Measurements from ENCODE around the gene SCGB1C2.
"Not testable (repeated sequence)": the region's sequence is repeated elsewhere in the genome, so short reads cannot be mapped to it uniquely, and the experiment has no call there.

SCGB1C2 gene

DNA sequence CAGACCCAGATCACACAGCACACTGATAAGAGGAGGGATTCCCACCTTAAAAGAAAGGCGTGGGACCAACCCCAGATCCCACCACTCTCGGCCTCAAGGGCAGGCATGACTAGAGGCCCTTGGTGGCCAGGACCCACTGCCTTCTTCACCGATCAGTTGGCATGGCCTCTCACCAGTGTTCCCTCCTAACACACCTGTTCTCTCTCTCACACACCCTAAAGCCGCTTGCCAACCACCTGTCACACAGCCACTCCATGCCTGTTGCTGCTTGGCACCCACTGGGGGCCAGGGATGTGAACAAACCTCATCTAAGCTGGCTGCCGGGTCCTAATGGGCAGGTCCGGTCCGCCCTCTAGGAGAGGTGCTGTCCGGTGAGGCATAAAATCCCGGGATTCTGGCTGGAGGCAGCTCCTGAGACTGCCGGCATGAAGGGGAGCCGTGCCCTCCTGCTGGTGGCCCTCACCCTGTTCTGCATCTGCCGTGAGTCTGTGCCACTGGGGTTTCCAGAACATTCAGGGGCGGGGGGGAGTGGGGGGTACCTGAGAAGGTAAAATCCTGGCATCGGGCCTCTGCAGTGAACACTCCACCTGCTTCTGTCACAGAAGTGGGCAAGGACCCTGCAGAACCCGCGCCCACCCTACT lies at the start of gene SCGB1C2:
Gene SCGB1C2 (plus strand): TSS at position 404 of the 642 bp plus-strand sequence. CDS start 22 bp downstream, at position 426.
- Mint-ChIP-seq H3K27ac (peak within 1 kb of the TSS; percentile 57), H3K4me3 (peak within 1 kb of the TSS; percentile 34)
- H3K4me1 Mint-ChIP-seq (ENCODE audit: low read depth); H3K36me3 Mint-ChIP-seq (ENCODE audit: low read depth); H3K27me3 Mint-ChIP-seq (ENCODE audit: low read depth); H3K9me3 Mint-ChIP-seq: not testable (repeated sequence)

DNA sequence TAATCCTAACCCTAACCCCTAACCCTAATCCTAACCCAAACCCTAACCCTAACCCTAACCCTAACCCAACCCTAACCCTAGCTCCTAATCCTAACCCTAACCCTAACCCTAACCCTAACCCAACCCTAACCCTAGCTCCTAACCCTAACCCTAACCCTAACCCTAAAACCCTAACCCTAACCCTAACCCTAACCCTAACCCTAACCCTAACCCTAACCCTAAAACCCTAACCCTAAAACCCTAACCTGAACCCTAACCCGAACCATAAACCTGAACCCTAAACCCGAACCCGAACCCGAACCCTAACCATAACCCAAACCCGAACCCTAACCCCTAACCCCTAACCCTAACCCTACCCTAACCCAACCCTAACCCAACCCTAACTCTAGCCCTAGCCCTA lies 24.3 kb upstream of the SCGB1C2 start:
- not testable (repeated sequence) for H3K4me3 Mint-ChIP-seq; H3K27me3 Mint-ChIP-seq (ENCODE audit: low read depth); H3K9me3 Mint-ChIP-seq; H3K27ac Mint-ChIP-seq; H3K4me1 Mint-ChIP-seq (ENCODE audit: low read depth); H3K36me3 Mint-ChIP-seq (ENCODE audit: low read depth)

GRCh38 chr17:118339-118917 lies 18.9 kb upstream of the SCGB1C2 start:
- H3K27me3 Mint-ChIP-seq (ENCODE audit: low read depth); H3K9me3 Mint-ChIP-seq; H3K4me3 Mint-ChIP-seq; H3K4me1 Mint-ChIP-seq (ENCODE audit: low read depth); H3K27ac Mint-ChIP-seq; H3K36me3 Mint-ChIP-seq (ENCODE audit: low read depth): not testable (repeated sequence)

DNA sequence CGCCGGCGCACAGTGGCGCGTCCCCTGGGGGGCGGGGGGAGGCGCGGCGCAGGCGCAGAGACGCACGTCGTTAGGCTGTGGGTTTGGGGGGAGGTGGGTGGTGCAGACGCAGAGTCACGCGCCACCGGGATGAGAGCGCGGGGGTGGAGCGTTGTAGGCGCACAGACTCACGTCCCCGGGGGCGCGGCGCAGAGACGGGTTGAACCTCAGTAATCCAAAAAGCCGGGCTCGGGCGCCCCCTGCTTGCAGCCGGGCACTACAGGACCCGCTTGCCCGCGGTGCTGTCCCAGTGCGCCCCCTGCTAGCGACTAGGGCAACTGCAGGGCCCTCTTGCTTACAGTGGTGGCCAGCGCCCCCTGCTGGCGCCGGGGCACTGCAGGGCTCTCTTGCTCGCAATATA lies 3.4 kb upstream of the SCGB1C2 start:
- not testable (repeated sequence) for H3K27me3 Mint-ChIP-seq (ENCODE audit: low read depth); H3K4me3 Mint-ChIP-seq; H3K27ac Mint-ChIP-seq; H3K4me1 Mint-ChIP-seq (ENCODE audit: low read depth); H3K9me3 Mint-ChIP-seq; H3K36me3 Mint-ChIP-seq (ENCODE audit: low read depth)

- H3K9me3 Mint-ChIP-seq; H3K36me3 Mint-ChIP-seq (ENCODE audit: low read depth); H3K4me3 Mint-ChIP-seq; H3K4me1 Mint-ChIP-seq (ENCODE audit: low read depth); H3K27ac Mint-ChIP-seq; H3K27me3 Mint-ChIP-seq (ENCODE audit: low read depth): not testable (repeated sequence)
Measured at GRCh38 chr17:134332-134785, 3.0 kb upstream of the SCGB1C2 start.

- H3K4me1 Mint-ChIP-seq (ENCODE audit: low read depth); H3K4me3 Mint-ChIP-seq; H3K27ac Mint-ChIP-seq; H3K27me3 Mint-ChIP-seq (ENCODE audit: low read depth); H3K9me3 Mint-ChIP-seq; H3K36me3 Mint-ChIP-seq (ENCODE audit: low read depth): not testable (repeated sequence)
Measured at GRCh38 chr17:135022-135421, 2.3 kb upstream of the SCGB1C2 start.

DNA sequence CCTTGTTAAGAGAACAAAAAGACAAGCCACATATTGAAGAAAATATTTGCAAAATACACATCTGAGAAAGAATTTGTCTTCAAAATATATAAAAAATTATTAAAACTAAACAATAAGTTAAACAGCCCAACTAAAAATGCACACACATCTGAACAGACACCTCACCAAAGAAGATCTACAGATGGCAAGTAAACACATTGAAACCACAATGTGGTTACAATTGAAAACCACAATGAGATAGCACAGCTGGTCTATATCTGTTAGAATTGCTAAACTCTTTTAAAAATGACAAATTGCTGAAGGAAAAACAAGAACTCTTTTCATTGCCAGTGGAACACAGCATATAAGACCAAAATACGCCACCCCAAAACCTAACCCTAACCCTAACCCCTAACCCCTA lies 1.5 kb upstream of the SCGB1C2 start:
- H3K27ac Mint-ChIP-seq; H3K4me1 Mint-ChIP-seq (ENCODE audit: low read depth): not testable (repeated sequence)

DNA sequence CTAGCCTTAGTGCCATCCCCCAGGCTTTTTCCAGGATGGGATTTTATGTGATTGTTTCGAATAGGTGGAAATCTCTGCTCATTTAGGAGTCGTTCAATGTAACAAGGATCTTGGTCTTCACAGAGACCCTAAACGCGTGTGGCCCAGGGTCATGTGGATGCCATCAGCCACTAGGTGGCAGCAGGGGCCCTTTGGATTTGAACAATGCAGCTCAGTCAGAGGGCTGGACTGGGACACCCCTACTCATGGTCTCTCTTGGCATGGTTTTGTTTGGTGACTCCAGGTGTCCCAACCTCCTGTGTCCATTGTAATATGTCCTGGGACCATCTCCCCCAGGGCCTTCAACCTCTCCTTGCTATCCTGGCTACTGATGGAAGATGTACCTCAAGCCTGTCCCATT lies 838 bp upstream of the SCGB1C2 start:
- Mint-ChIP-seq H3K27ac (peak overlapping the region; percentile 57), H3K4me3 (peak overlapping the region; percentile 34)
- not testable (repeated sequence) for H3K27me3 Mint-ChIP-seq (ENCODE audit: low read depth)

More for the DNA sequence above, 1.5 kb upstream of the SCGB1C2 start:
- H3K27me3 Mint-ChIP-seq (ENCODE audit: low read depth); H3K4me3 Mint-ChIP-seq; H3K9me3 Mint-ChIP-seq; H3K36me3 Mint-ChIP-seq (ENCODE audit: low read depth): not testable (repeated sequence)

DNA sequence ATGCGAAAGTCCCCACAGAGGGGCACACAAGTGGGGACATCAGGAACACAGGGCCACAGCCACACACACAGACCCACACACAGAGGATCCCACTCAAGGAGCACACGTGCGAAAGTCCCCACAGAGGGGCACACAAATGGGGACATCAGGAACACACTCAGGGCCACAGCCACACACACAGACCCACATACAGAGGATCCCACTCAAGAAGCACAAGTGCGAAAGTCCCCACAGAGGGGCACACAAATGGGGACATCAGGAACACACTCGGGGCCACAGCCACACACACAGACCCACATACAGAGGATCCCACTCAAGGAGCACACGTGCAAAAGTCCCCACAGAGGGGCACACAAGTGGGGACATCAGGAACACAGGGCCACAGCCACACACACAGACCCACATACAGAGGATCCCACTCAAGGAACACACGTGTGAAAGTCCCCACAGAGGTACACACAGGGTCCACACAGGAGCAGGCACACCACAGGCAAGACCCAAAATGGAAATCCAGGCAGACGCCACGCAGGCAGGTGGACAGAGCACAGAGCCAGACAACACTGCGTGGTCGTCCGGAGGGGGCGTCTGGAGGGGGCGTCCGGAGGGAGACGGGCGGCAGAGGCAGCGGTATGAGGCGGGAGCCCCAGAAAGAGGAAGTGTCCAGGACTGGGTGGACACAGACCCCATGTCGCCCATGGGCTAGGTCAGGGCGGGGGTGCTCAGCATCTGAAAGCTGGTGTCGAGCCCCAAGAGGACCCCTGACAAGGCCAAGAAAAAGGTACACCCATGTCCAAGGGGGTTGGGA lies 2.2 kb downstream of the SCGB1C2 start:
- H3K36me3 Mint-ChIP-seq (ENCODE audit: low read depth); H3K27ac Mint-ChIP-seq; H3K9me3 Mint-ChIP-seq; H3K4me1 Mint-ChIP-seq (ENCODE audit: low read depth); H3K4me3 Mint-ChIP-seq; H3K27me3 Mint-ChIP-seq (ENCODE audit: low read depth): not testable (repeated sequence)

More for the DNA sequence above, 838 bp upstream of the SCGB1C2 start:
- H3K9me3 Mint-ChIP-seq; H3K36me3 Mint-ChIP-seq (ENCODE audit: low read depth); H3K4me1 Mint-ChIP-seq (ENCODE audit: low read depth): not testable (repeated sequence)

GRCh38 chr17:142102-142661 lies 4.8 kb downstream of the SCGB1C2 start:
- Mint-ChIP-seq H3K36me3 (ENCODE audit: low read depth) (no peaks in the 10 kb centered on the region), H3K4me3 (no peak overlapping the region), H3K9me3 (no peaks in the 10 kb centered on the region), H3K27ac (no peak overlapping the region), H3K27me3 (ENCODE audit: low read depth) (no peaks in the 10 kb centered on the region), H3K4me1 (ENCODE audit: low read depth) (peaks cover 2% of the 10 kb centered on the region)

DNA sequence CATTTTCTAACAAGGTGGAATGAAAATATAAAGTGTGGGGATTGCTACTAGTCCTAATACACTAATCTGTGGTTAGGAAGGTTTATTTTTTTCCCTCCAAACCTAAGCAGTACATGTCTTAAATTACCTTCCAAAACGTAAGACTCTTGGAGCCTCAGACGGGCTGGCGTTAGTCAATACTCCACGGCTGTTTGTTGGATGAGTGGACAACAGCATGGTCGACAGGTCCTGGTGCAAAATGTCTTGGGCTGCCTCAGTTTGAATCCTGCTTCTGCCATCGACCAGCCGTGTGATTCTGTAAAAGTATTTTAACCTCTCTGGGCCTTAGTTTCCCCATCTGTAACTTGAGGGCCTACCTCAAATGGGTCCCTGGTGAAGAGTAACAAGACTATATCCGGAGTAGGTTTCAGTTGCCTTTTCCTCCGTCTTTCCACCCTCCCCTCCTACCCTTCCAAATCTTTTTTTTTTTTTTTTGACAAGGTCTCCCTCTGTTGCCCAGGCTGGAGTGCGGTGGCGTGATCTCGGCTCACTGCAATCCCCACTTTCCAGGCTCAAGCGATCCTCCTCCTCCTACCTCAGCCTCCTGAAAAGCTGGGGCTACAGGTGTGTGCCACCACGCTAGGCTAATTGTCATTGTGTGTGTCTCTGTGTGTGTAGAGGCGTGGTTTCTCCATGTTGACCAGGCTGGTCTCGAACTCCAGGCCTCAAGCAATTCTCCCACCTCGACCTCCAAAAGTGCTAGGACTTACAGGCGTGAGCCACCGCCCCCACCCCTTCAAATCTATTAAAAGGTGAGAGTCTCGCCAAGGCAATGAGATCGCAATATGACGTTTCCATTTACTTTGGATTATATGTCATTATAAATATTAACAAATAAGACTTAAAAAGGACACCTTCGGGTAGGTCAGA lies 5.8 kb downstream of the SCGB1C2 start:
- Mint-ChIP-seq H3K36me3 (ENCODE audit: low read depth) (no peaks in the 10 kb centered on the region), H3K4me1 (ENCODE audit: low read depth) (peaks cover 2% of the 10 kb centered on the region), H3K4me3 (no peak overlapping the region), H3K27me3 (ENCODE audit: low read depth) (no peaks in the 10 kb centered on the region), H3K9me3 (no peaks in the 10 kb centered on the region), H3K27ac (no peak overlapping the region)

- Mint-ChIP-seq H3K4me3 (no peak overlapping the region), H3K9me3 (no peaks in the 10 kb centered on the region), H3K27me3 (ENCODE audit: low read depth) (no peaks in the 10 kb centered on the region), H3K4me1 (ENCODE audit: low read depth) (peaks cover 2% of the 10 kb centered on the region), H3K27ac (no peak overlapping the region), H3K36me3 (ENCODE audit: low read depth) (no peaks in the 10 kb centered on the region)
Measured at GRCh38 chr17:143785-144281, 6.5 kb downstream of the SCGB1C2 start.

DNA sequence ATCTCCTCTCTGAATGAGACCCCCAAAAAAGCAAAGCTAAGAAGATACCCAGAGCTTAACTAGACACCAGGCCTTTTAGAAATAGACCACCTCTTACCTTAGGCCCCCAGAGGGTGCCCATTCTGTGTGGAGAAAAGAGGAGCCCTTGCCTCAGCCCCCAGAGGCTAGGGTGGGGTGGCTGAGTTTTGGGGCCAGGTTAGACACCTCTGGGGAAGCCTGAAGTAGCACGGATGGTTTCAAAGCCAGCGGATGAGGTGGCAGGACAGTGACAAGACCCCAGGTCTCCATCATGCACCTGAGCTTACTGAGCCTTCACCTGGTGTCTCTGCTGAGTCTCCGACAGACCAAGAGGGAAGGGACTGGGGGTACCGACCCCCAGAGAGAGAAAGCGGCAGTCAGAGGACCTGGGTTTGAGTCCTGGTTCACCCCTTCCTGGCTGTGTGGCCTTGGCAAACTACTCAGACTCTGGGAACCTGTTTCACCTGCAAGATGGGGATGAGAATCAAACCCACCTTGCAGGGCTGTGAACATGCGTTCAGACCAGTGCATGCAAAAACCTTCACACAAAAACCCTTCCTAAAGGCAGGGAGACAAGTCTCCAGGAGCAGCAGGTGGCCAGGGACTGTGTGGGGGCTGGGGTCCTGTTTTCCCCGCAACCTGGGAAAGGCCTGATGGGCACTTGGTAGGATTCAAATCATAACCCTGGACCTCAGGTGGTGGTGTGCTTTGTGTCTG lies 7.7 kb downstream of the SCGB1C2 start:
- Mint-ChIP-seq H3K4me3 (no peak overlapping the region), H3K27ac (no peak overlapping the region), H3K4me1 (ENCODE audit: low read depth) (peaks cover 2% of the 10 kb centered on the region), H3K9me3 (no peaks in the 10 kb centered on the region), H3K27me3 (ENCODE audit: low read depth) (no peaks in the 10 kb centered on the region), H3K36me3 (ENCODE audit: low read depth) (no peaks in the 10 kb centered on the region)
